HepG2 (cell line): ENCODE measurements around the gene ETV1. TPM values are rescaled to one million over a fixed set of nuclear protein-coding genes. Genes with fewer than 3 reads are reported as not detected.

Experiments
- ATAC-seq: fragments of 200-7000 bp; cut with Tn5 transposase; 3 replicates; pipeline ENCODE4 v1.9.1; 2020; ENCODE audit warnings: mild to moderate bottlenecking, moderate library complexity
- BruUV-seq: library from RNA; stranded (reverse); fragments of 400-500 nt; replicated peaks from 2 replicates; lab custom pipeline; 2021; lab: Mats Ljungman, UMichigan
- CTCF ChIA-PET: fragments of 300-600 bp; formaldehyde crosslinking; extraction: SDS; loops from one replicate; lab custom pipeline; 2021; ENCODE audit warnings: low total read pairs, inconsistent platforms, low intra/inter-chr PET ratio; lab: Yijun Ruan, JAX
- POLR2A ChIA-PET: fragments of 350-600 bp; sonication (Branson Sonifier 250); formaldehyde crosslinking; loops from one replicate; lab custom pipeline; 2020; ENCODE audit warnings: antibody characterized with exemption, inconsistent platforms; lab: Yijun Ruan, JAX
- DNase-seq: peaks from one replicate; pipeline ENCODE4 v3.0.0-alpha.2; 2015; ENCODE audit warnings: low spot score
- FAIRE-seq: peaks from 3 replicates; lab custom pipeline; 2011; peaks lifted over from hg19 to GRCh38; lab: Jason Lieb, UNC
- H2AFZ ChIP-seq: one replicate; pipeline ENCODE4 v1.6.1; 2011; ENCODE audit warnings: low read length, inconsistent platforms
- H3K27ac ChIP-seq: fragments of 300-600 bp; 3 replicates; pipeline ENCODE4 v1.8.0; 2011; ENCODE audit warnings: mixed run types, mild to moderate bottlenecking, mixed read lengths, low read length, inconsistent platforms; ENCODE audit not compliant: insufficient read depth; ENCODE audit errors: extremely low read length
- H3K27me3 ChIP-seq, 2 experiments: fragments of 200-600 bp in 1 of 2; 2 replicates in 1 of 2; 3 replicates in 1 of 2; pipeline versions ENCODE4 v1.6.0 to v1.8.0; 2011; ENCODE audit warnings: low read length in 2 of 2, mild to moderate bottlenecking in 2 of 2, moderate library complexity in 2 of 2, inconsistent platforms in 1 of 2; ENCODE audit not compliant: insufficient read depth in 2 of 2, control insufficient read depth in 1 of 2
- H3K36me3 ChIP-seq, 2 experiments: fragments of 200-600 bp in 1 of 2; replicated peaks in 1 of 2; 2 replicates in 1 of 2; 3 replicates in 1 of 2; pipeline versions ENCODE4 v1.5.1 to v1.8.0; 2011; ENCODE audit warnings: low read length in 2 of 2, inconsistent platforms in 1 of 2; ENCODE audit not compliant: insufficient read depth in 2 of 2, control insufficient read depth in 1 of 2
- H3K4me1 ChIP-seq: 2 replicates; pipeline ENCODE4 v1.5.1; 2012; ENCODE audit warnings: low read length, inconsistent platforms; ENCODE audit not compliant: insufficient read depth
- H3K4me2 ChIP-seq: 2 replicates; pipeline ENCODE4 v1.6.0; 2011; ENCODE audit warnings: low read depth, low read length, inconsistent platforms
- H3K4me3 ChIP-seq, 3 experiments: fragments of 200-600 bp in 1 of 3; sonication (generic), shearing (Covaris generic) in 1 of 3; replicated peaks in 1 of 3; 2 replicates each; pipeline ENCODE4 v1.5.1; 2011 to 2016; ENCODE audit warnings: low read length in 3 of 3, inconsistent platforms in 2 of 3, low read depth in 2 of 3, mild to moderate bottlenecking in 2 of 3, control low read depth in 1 of 3, mixed read lengths in 1 of 3; ENCODE audit not compliant: insufficient read depth in 1 of 3
- H3K79me2 ChIP-seq: one replicate; pipeline ENCODE4 v1.6.1; 2011; ENCODE audit warnings: low read length, inconsistent platforms; ENCODE audit not compliant: insufficient read depth
- H3K9ac ChIP-seq: 2 replicates; pipeline ENCODE4 v1.6.0; 2011; ENCODE audit warnings: mild to moderate bottlenecking, low read depth, low read length, inconsistent platforms; ENCODE audit not compliant: insufficient read depth
- H3K9me3 ChIP-seq: 2 replicates; pipeline ENCODE4 v1.5.1; 2012; ENCODE audit warnings: mild to moderate bottlenecking, low read length
- H4K20me1 ChIP-seq: 2 replicates; pipeline ENCODE4 v1.6.0; 2011; ENCODE audit warnings: inconsistent platforms, mild to moderate bottlenecking, low read length, moderate library complexity; ENCODE audit not compliant: insufficient read depth
- CEBPG ChIP-seq: IDR thresholded peaks from 2 replicates; pipeline ENCODE4 v1.6.1; 2016
- ELK4 ChIP-seq: sonication (generic); formaldehyde crosslinking; IDR thresholded peaks from 2 replicates; pipeline ENCODE4 v1.9.0; 2021; ENCODE audit warnings: missing genetic modification reagents, borderline replicate concordance
- EP300 ChIP-seq, 3 experiments: sonication (generic) in 1 of 3; formaldehyde crosslinking in 1 of 3; IDR thresholded peaks; 2 replicates each; pipeline versions ENCODE4 v1.5.1 to v1.6.1; 2011 to 2020; ENCODE audit warnings: low read depth in 2 of 3, low read length in 2 of 3, borderline replicate concordance in 1 of 3, improper control_type of control experiment in 1 of 3, mild to moderate bottlenecking in 1 of 3, missing genetic modification reagents in 1 of 3, moderate library complexity in 1 of 3
- KLF15 ChIP-seq: sonication (generic); formaldehyde crosslinking; IDR thresholded peaks from 2 replicates; pipeline ENCODE4 v1.8.1; 2023; ENCODE audit warnings: borderline replicate concordance, mild to moderate bottlenecking, inconsistent platforms, missing genetic modification reagents, mixed read lengths
- MEIS1 ChIP-seq: sonication (generic); formaldehyde crosslinking; IDR thresholded peaks from 2 replicates; pipeline ENCODE4 v1.9.0; 2021; ENCODE audit warnings: mild to moderate bottlenecking, missing genetic modification reagents, moderate library complexity, borderline replicate concordance
- NR0B2 ChIP-seq: sonication (generic); formaldehyde crosslinking; IDR thresholded peaks from 2 replicates; pipeline ENCODE4 v1.4.0; 2020; ENCODE audit warnings: mild to moderate bottlenecking, missing genetic modification reagents
- ONECUT2 ChIP-seq: sonication (generic); formaldehyde crosslinking; IDR thresholded peaks from 2 replicates; pipeline ENCODE4 v1.4.0; 2020; ENCODE audit warnings: missing genetic modification reagents
- PCBP1 ChIP-seq: fragments of 200-400 bp; formaldehyde crosslinking; IDR thresholded peaks from 2 replicates; pipeline ENCODE4 v1.6.1; 2017; ENCODE audit warnings: mild to moderate bottlenecking, low read depth, low read length, borderline replicate concordance
- PRDM15 ChIP-seq: sonication (generic); formaldehyde crosslinking; IDR thresholded peaks from 2 replicates; pipeline ENCODE4 v1.4.0; 2020; ENCODE audit warnings: missing genetic modification reagents
- SMAD1 ChIP-seq: sonication (generic); formaldehyde crosslinking; IDR thresholded peaks from 2 replicates; pipeline ENCODE4 v1.4.0; 2020; ENCODE audit warnings: missing genetic modification reagents, low read depth, mild to moderate bottlenecking, borderline replicate concordance
- SMC3 ChIP-seq: IDR thresholded peaks from 2 replicates; pipeline ENCODE4 v1.6.1; 2011; ENCODE audit warnings: low read length, improper control_type of control experiment
- TMF1 ChIP-seq: sonication (generic); formaldehyde crosslinking; IDR thresholded peaks from 2 replicates; pipeline ENCODE4 v1.8.1; 2022; ENCODE audit warnings: low read depth, missing genetic modification reagents
- ZBTB43 ChIP-seq: sonication (generic); formaldehyde crosslinking; conservative IDR thresholded peaks from 2 replicates; pipeline ENCODE4 v1.4.0; 2020; ENCODE audit warnings: missing genetic modification reagents
- ZFYVE20 ChIP-seq: sonication (generic); formaldehyde crosslinking; IDR thresholded peaks from 2 replicates; pipeline ENCODE4 v1.8.0; 2023; ENCODE audit warnings: low read depth, mild to moderate bottlenecking, moderate library complexity, missing genetic modification reagents, borderline replicate concordance
- ZIK1 ChIP-seq: sonication (generic); formaldehyde crosslinking; IDR thresholded peaks from 2 replicates; pipeline ENCODE4 v1.5.0; 2020; ENCODE audit warnings: mild to moderate bottlenecking, low read depth, missing genetic modification reagents, borderline replicate concordance
- ZNF543 ChIP-seq: sonication (generic); formaldehyde crosslinking; IDR thresholded peaks from 2 replicates; pipeline ENCODE4 v1.4.0; 2020; ENCODE audit warnings: mild to moderate bottlenecking, missing genetic modification reagents
- ZNF619 ChIP-seq: sonication (generic); formaldehyde crosslinking; IDR thresholded peaks from 2 replicates; pipeline ENCODE4 v1.4.0; 2020; ENCODE audit warnings: mild to moderate bottlenecking, missing genetic modification reagents
- WGBS: methylation state at CpG from one replicate; pipeline ENCODE4 v1.1.6; 2017; ENCODE audit warnings: low lambda C conversion rate; 5-methylcytosine and 5-hydroxymethylcytosine counted together
- in situ Hi-C: cut with HindIII; loops from 2 replicates; pipeline ENCODE4 v1.10.0; 2017; ENCODE audit warnings: low pct_unique_long_range_greater_than_20kb; ENCODE audit not compliant: extremely low pct_ligation_motif_present
- intact Hi-C: fragments of 100-400 bp; cut with micrococcal nuclease; formaldehyde crosslinking; loops from one replicate; pipeline ENCODE4 v1.10.0; 2022; ENCODE audit not compliant: unreplicated experiment
- polyA plus RNA-seq, 8 experiments: library from polyadenylated mRNA; depleted of rRNA in 3 of 8; stranded (reverse) in 7 of 8; unstranded in 1 of 8; fragments of >200 nt; fragmentation: Illumina TruSeq in 4 of 8; extraction: Trizol in 4 of 8; gene quantifications; 2 replicates each; pipeline versions ENCODE4 v1.2.1 to v1.2.3, GENCODE V29; 2011 to 2016; ENCODE audit warnings: low read depth in 4 of 8, missing spikeins in 1 of 8, mixed read lengths in 1 of 8; ENCODE audit not compliant: insufficient read depth in 1 of 8
- total RNA-seq, 5 experiments: library from RNA; depleted of rRNA; stranded (reverse); fragments of >200 nt; fragmentation: Illumina TruSeq; extraction: Trizol; gene quantifications; 2 replicates each; pipeline ENCODE4 v1.2.3, GENCODE V29; 2016; ENCODE audit warnings: low read depth in 1 of 5

The ETV1 gene
- total and polyA plus RNA-seq, 2 of the 13 experiments (the other 11 are each of a cell fraction or from before 2014, with no cell fraction given): 0.04 to 0.24 TPM

- TF ChIP-seq MEIS1 (CRISPR knock-in tag): no peak
- TF ChIP-seq SMAD1: no peak
- no peak for TF ChIP-seq ZBTB43 (CRISPR knock-in tag)
- TF ChIP-seq ZNF543 (CRISPR knock-in tag): no peak
- no peak for TF ChIP-seq KLF15 (CRISPR knock-in tag)
- TF ChIP-seq ONECUT2 (CRISPR knock-in tag): no peak
Observed at GRCh38 chr7:13848681-13849131, 140.8 kb downstream of the ETV1 start (continued).

GRCh38 chr7:13846386-13846785, 143.1 kb downstream of the ETV1 start:
- no peaks in the 10 kb centered on the region for H4K20me1 ChIP-seq
- H3K4me1 ChIP-seq: no peaks in the 10 kb centered on the region
- ATAC-seq (no peak), DNase-seq (no peak), FAIRE-seq (no peak)
- ChIA-PET CTCF (no interaction called here), POLR2A (no interaction called here)
- WGBS: 18% methylated on average over 4 of the region's 4 CpGs
- intact Hi-C loops (no loop called here), in situ Hi-C loops (no loop called here)
- no peaks in the 10 kb centered on the region for H3K27me3 ChIP-seq
- no peak overlapping the region for H3K27ac ChIP-seq
- no TSS peak for BruUV-seq
- no peak overlapping the region for H3K9ac ChIP-seq
- H3K4me3 ChIP-seq: no peak overlapping the region
- H2AFZ ChIP-seq: no peak overlapping the region
- H3K4me2 ChIP-seq: no peak overlapping the region
- H3K9me3 ChIP-seq: peaks cover 71% of the 10 kb centered on the region
- no peaks in the 10 kb centered on the region for H3K79me2 ChIP-seq
- no peaks in the 10 kb centered on the region for H3K36me3 ChIP-seq
- TF ChIP-seq NR0B2 (CRISPR knock-in tag) (no peak), PRDM15 (no peak), PCBP1 (no peak), ELK4 (CRISPR knock-in tag) (no peak), TMF1 (CRISPR knock-in tag) (no peak), CEBPG (CRISPR knock-in tag) (no peak), ZIK1 (CRISPR knock-in tag) (no peak), ZNF619 (CRISPR knock-in tag) (no peak), ZFYVE20 (CRISPR knock-in tag) (no peak), EP300 (IDR thresholded peaks at IDR 0.05; ENCODE audit: low read depth in 2 of 2, low read length in 2 of 2) (no peak), EP300 (CRISPR knock-in tag; IDR thresholded peaks at IDR 0.05; ENCODE audit: borderline replicate concordance) (no peak), SMC3 (no peak)
